GM12878 (cell line): ENCODE results near the gene VSTM1. TPM values are rescaled to one million over a fixed set of nuclear protein-coding genes. Genes with fewer than 3 reads are reported as not detected.

Experiments
- ATAC-seq: fragments of 200-7000 bp; cut with Tn5 transposase; 3 replicates; pipeline ENCODE4 v1.9.1; 2020; ENCODE audit warnings: mild to moderate bottlenecking, moderate library complexity
- BruUV-seq: library from RNA; stranded (reverse); fragments of 400-500 nt; replicated peaks from 2 replicates; lab custom pipeline; 2021; lab: Mats Ljungman, UMichigan
- CTCF ChIA-PET: fragments of 300-600 bp; sonication (Branson Sonifier 250); formaldehyde crosslinking; extraction: SDS; loops from one replicate; lab custom pipeline; 2021; ENCODE audit warnings: inconsistent platforms; lab: Yijun Ruan, JAX
- POLR2A ChIA-PET: fragments of 350-600 bp; formaldehyde crosslinking; extraction: SDS; loops from one replicate; lab custom pipeline; 2021; ENCODE audit warnings: inconsistent platforms; lab: Charles Lee
- RAD21 ChIA-PET: fragments of 300-600 bp; sonication (Branson Sonifier 250); formaldehyde crosslinking; loops from one replicate; lab custom pipeline; 2023; ENCODE audit warnings: antibody characterized with exemption; ENCODE audit not compliant: unreplicated experiment; lab: Charles Lee
- SMC1A ChIA-PET: fragments of 300-600 bp; sonication (Branson Sonifier 250); formaldehyde crosslinking; loops from one replicate; lab custom pipeline; 2023; ENCODE audit not compliant: unreplicated experiment, uncharacterized antibody; lab: Charles Lee
- DNase-seq: peaks from one replicate; pipeline ENCODE4 v3.0.0-alpha.2; 2011; ENCODE audit warnings: low read depth, low spot score
- FAIRE-seq: peaks from 3 replicates; lab custom pipeline; 2011; peaks lifted over from hg19 to GRCh38; lab: Jason Lieb, UNC
- H2AFZ ChIP-seq: 2 replicates; pipeline ENCODE4 v1.6.0; 2011; ENCODE audit warnings: low read depth, low read length, control low read depth; ENCODE audit not compliant: control insufficient read depth
- H3K27ac ChIP-seq: 2 replicates; pipeline ENCODE4 v1.5.1; 2011; ENCODE audit warnings: control low read depth; ENCODE audit not compliant: control insufficient read depth, insufficient read depth
- H3K27me3 ChIP-seq, 2 experiments: replicated peaks in 1 of 2; 2 replicates each; pipeline versions ENCODE4 v1.6.0 to v1.6.1; 2011; ENCODE audit warnings: low read length in 1 of 2; ENCODE audit not compliant: control insufficient read depth in 2 of 2, insufficient read depth in 2 of 2
- H3K36me3 ChIP-seq, 2 experiments: 2 replicates each; pipeline ENCODE4 v1.5.1; 2011; ENCODE audit warnings: low read length in 1 of 2; ENCODE audit not compliant: control insufficient read depth in 2 of 2, insufficient read depth in 2 of 2
- H3K4me1 ChIP-seq: 2 replicates; pipeline ENCODE4 v1.6.1; 2011; ENCODE audit warnings: mild to moderate bottlenecking, low read length, moderate library complexity, mixed read lengths; ENCODE audit not compliant: control insufficient read depth, insufficient read depth
- H3K4me2 ChIP-seq: 2 replicates; pipeline ENCODE4 v1.6.0; 2011; ENCODE audit warnings: control low read depth; ENCODE audit not compliant: control insufficient read depth, insufficient read depth
- H3K4me3 ChIP-seq: fragments of 200-600 bp; sonication (generic); 2 replicates; pipeline ENCODE4 v1.5.1; 2016
- H3K79me2 ChIP-seq: 2 replicates; pipeline ENCODE4 v1.6.0; 2011; ENCODE audit warnings: low read length; ENCODE audit not compliant: control insufficient read depth, insufficient read depth
- H3K9ac ChIP-seq: 2 replicates; pipeline ENCODE4 v1.8.0; 2011; ENCODE audit warnings: low read length, control low read depth, mixed read lengths; ENCODE audit not compliant: control insufficient read depth, insufficient read depth
- H3K9me3 ChIP-seq: replicated peaks from 3 replicates; pipeline ENCODE4 v1.5.1; 2011; ENCODE audit warnings: mild to moderate bottlenecking, low read length; ENCODE audit not compliant: control insufficient read depth, insufficient read depth
- H4K20me1 ChIP-seq: 2 replicates; pipeline ENCODE4 v1.6.0; 2011; ENCODE audit not compliant: control insufficient read depth, insufficient read depth
- ASH2L ChIP-seq: fragments of 300-600, 200-600 bp; sonication (generic); IDR thresholded peaks from 2 replicates; pipeline ENCODE4 v1.6.1; 2017; ENCODE audit warnings: low read depth, mild to moderate bottlenecking, borderline replicate concordance
- ELK1 ChIP-seq: IDR thresholded peaks from 2 replicates; pipeline ENCODE4 v1.6.1; 2012; ENCODE audit warnings: low read depth, low read length, improper control_type of control experiment
- EZH2 ChIP-seq: IDR thresholded peaks from 2 replicates; pipeline ENCODE4 v1.6.1; 2012; ENCODE audit warnings: low read depth, mild to moderate bottlenecking, control low read depth, inconsistent platforms, low read length, borderline replicate concordance; ENCODE audit not compliant: control insufficient read depth
- FOXM1 ChIP-seq: IDR thresholded peaks from 2 replicates; pipeline ENCODE4 v1.6.1; 2012; ENCODE audit warnings: low read depth, mild to moderate bottlenecking, inconsistent platforms, low read length, moderate library complexity
- NR2C1 ChIP-seq: fragments of 450-650 bp; IDR thresholded peaks from 2 replicates; pipeline ENCODE4 v1.6.1; 2017; ENCODE audit warnings: antibody characterized with exemption, mild to moderate bottlenecking, moderate library complexity
- POLR2AphosphoS2 ChIP-seq: IDR thresholded peaks from 2 replicates; pipeline ENCODE4 v1.6.1; 2011; ENCODE audit warnings: low read depth, mild to moderate bottlenecking, low read length, improper control_type of control experiment, moderate library complexity
- PRDM15 ChIP-seq: fragments of 450-650 bp; formaldehyde crosslinking; IDR thresholded peaks from 2 replicates; pipeline ENCODE4 v1.4.0; 2020; ENCODE audit warnings: mild to moderate bottlenecking, moderate library complexity
- RBBP5 ChIP-seq: fragments of 200-600 bp; sonication (generic); conservative IDR thresholded peaks from 2 replicates; pipeline ENCODE4 v1.6.1; 2016
- TAF1 ChIP-seq: IDR thresholded peaks from 2 replicates; pipeline ENCODE4 v1.6.1; 2011; ENCODE audit warnings: mild to moderate bottlenecking, low read depth, low read length, borderline replicate concordance
- YY1 ChIP-seq: IDR thresholded peaks from 2 replicates; pipeline ENCODE4 v1.6.1; 2011; ENCODE audit warnings: low read depth, mild to moderate bottlenecking, low read length
- ZNF207 ChIP-seq: fragments of 450-650 bp; IDR thresholded peaks from 2 replicates; pipeline ENCODE4 v1.6.1; 2014; ENCODE audit warnings: antibody characterized with exemption, mild to moderate bottlenecking, borderline replicate concordance
- ZNF592 ChIP-seq: fragments of 450-650 bp; IDR thresholded peaks from 2 replicates; pipeline ENCODE4 v1.6.1; 2017; ENCODE audit warnings: mild to moderate bottlenecking, moderate library complexity
- WGBS: methylation state at CpG from one replicate; pipeline ENCODE4 v1.1.6; 2016; ENCODE audit warnings: low lambda C conversion rate; ENCODE audit not compliant: insufficient replicate concordance, insufficient coverage; ENCODE audit errors: missing lambda C conversion rate; 5-methylcytosine and 5-hydroxymethylcytosine counted together
- in situ Hi-C: fragments of 300-500 bp; cut with MboI; formaldehyde crosslinking; loops from 9 replicates; pipeline ENCODE4 v1.14.3; 2018; ENCODE audit warnings: mixed read lengths
- intact Hi-C: fragments of 100-400 bp; cut with micrococcal nuclease; formaldehyde crosslinking; loops from one replicate; pipeline ENCODE4 v1.14.2; 2022; ENCODE audit not compliant: unreplicated experiment
- polyA plus RNA-seq, 11 experiments: library from polyadenylated mRNA; depleted of rRNA in 4 of 11; unstranded in 6 of 11; stranded (reverse) in 5 of 11; fragments of >200 nt; fragmentation: Nextera tagmentation in 4 of 11; fragmentation: Illumina TruSeq in 1 of 11; extraction: Ambion mirVana in 4 of 11; extraction: Trizol in 1 of 11; gene quantifications; 1 replicate in 1 of 11; 2 replicates in 10 of 11; pipeline versions ENCODE4 v1.2.1 to v1.2.3, GENCODE V29; 2011 to 2016; ENCODE audit warnings: inconsistent platforms in 2 of 11, missing spikeins in 2 of 11, low read depth in 1 of 11
- total RNA-seq, 4 experiments: library from RNA; depleted of rRNA in 3 of 4; stranded (reverse); fragments of >200 nt in 3 of 4; fragmentation: Illumina TruSeq in 1 of 4; extraction: Trizol in 1 of 4; gene quantifications; 2 replicates each; pipeline versions ENCODE4 v1.2.1 to v1.2.3, GENCODE V29; 2013 to 2021

Gene VSTM1
- total and polyA plus RNA-seq, 10 of the 15 experiments (the other 5 are each of a cell fraction or from before 2014, with no cell fraction given): not detected

GRCh38 chr19:54102421-54103169 lies 38.9 kb upstream of the VSTM1 start, which contains the start of gene NDUFA3 (continued):
- no peak for TF ChIP-seq ZNF207

- Histone ChIP-seq H3K4me2 (no peak within 1 kb of the TSS), H3K27ac (no peak within 1 kb of the TSS), H3K36me3 (peaks cover 0 to under 1% of the 10 kb centered on the region in 2 experiments; a peak in 2 of 4 replicates), H3K4me3 (no peak within 1 kb of the TSS), H3K9me3 (no peaks in the 10 kb centered on the region), H3K27me3 (no peaks in the 10 kb centered on the region; a peak in 2 of 4 replicates), H2AFZ (no peak within 1 kb of the TSS), H3K9ac (no peak within 1 kb of the TSS), H3K79me2 (peaks cover 9% of the 10 kb centered on the region), H4K20me1 (no peaks in the 10 kb centered on the region), H3K4me1 (no peaks in the 10 kb centered on the region)
- in situ Hi-C loops: no loop called here
- ChIA-PET POLR2A (no interaction called here), CTCF (no interaction called here), RAD21 (no interaction called here), SMC1A (interaction anchor here (0.6 kb wide), 1 partner anchor 190 kb away, joined by 3 read pairs; no protein-coding TSS in a partner anchor)
- FAIRE-seq: no peak
- ATAC-seq: no peak
- BruUV-seq: no TSS peak
- 64% methylated on average over 5 of the region's 5 CpGs for WGBS
- DNase-seq: no peak
- intact Hi-C loops: loop anchor here (10.0 kb wide), 2 partner anchors 576 to 996 kb away; partner anchors contain the start of gene ZNF160
- no peak for TF ChIP-seq FOXM1
- TF ChIP-seq NR2C1: no peak
- TF ChIP-seq EZH2: no peak
- TF ChIP-seq TAF1: no peak
- no peak for TF ChIP-seq RBBP5
- TF ChIP-seq POLR2AphosphoS2: no peak
- no peak for TF ChIP-seq ZNF592
- TF ChIP-seq YY1: no peak
- TF ChIP-seq PRDM15: no peak
- no peak for TF ChIP-seq ASH2L
- no peak for TF ChIP-seq ELK1
Measured at GRCh38 chr19:54100561-54100960, 36.9 kb upstream of the VSTM1 start, which contains the start of gene OSCAR. OSCAR (minus strand) TSS chr19:54100803; CDS start chr19:54100792, 11 bp downstream.
